ENCODE results near the gene SPEF1.

GRCh38 chr20:3777381-3777715 is 3.9 kb downstream of the SPEF1 start:
- TF ChIP-seq, protein P1, sequence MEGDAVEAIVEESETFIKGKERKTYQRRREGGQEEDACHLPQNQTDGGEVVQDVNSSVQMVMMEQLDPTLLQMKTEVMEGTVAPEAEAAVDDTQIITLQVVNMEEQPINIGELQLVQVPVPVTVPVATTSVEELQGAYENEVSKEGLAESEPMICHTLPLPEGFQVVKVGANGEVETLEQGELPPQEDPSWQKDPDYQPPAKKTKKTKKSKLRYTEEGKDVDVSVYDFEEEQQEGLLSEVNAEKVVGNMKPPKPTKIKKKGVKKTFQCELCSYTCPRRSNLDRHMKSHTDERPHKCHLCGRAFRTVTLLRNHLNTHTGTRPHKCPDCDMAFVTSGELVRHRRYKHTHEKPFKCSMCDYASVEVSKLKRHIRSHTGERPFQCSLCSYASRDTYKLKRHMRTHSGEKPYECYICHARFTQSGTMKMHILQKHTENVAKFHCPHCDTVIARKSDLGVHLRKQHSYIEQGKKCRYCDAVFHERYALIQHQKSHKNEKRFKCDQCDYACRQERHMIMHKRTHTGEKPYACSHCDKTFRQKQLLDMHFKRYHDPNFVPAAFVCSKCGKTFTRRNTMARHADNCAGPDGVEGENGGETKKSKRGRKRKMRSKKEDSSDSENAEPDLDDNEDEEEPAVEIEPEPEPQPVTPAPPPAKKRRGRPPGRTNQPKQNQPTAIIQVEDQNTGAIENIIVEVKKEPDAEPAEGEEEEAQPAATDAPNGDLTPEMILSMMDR (IDR thresholded peaks at IDR 0.05), result no peak
- no peak for TF ChIP-seq POLR2A (IDR thresholded peaks at IDR 0.05)

Measured in breast epithelium (tissue), 3 donors.